ENCODE measurements around the gene SLC16A10.

DNA sequence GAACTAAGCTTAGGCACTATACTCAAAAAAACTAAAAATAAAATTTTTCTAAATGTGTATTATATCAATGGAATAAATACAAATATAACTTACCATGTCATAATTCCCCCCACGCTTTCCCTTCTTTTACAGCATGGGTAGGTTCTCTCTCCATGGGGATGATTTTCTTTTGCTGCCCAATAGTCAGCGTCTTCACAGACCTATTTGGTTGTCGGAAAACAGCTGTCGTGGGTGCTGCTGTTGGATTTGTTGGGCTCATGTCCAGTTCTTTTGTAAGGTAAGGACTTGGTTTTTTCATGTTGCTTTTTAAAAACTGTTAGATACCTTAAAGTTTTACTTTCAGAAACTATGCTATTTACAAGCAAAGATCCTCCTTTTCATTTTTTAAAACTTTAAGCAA is 85.3 kb downstream of the SLC16A10 start:
- TF ChIP-seq TAF1 (IDR thresholded peaks at IDR 0.05; ENCODE audit: borderline replicate concordance, insufficient read depth, low read length): no peak
- TF ChIP-seq, protein P1, sequence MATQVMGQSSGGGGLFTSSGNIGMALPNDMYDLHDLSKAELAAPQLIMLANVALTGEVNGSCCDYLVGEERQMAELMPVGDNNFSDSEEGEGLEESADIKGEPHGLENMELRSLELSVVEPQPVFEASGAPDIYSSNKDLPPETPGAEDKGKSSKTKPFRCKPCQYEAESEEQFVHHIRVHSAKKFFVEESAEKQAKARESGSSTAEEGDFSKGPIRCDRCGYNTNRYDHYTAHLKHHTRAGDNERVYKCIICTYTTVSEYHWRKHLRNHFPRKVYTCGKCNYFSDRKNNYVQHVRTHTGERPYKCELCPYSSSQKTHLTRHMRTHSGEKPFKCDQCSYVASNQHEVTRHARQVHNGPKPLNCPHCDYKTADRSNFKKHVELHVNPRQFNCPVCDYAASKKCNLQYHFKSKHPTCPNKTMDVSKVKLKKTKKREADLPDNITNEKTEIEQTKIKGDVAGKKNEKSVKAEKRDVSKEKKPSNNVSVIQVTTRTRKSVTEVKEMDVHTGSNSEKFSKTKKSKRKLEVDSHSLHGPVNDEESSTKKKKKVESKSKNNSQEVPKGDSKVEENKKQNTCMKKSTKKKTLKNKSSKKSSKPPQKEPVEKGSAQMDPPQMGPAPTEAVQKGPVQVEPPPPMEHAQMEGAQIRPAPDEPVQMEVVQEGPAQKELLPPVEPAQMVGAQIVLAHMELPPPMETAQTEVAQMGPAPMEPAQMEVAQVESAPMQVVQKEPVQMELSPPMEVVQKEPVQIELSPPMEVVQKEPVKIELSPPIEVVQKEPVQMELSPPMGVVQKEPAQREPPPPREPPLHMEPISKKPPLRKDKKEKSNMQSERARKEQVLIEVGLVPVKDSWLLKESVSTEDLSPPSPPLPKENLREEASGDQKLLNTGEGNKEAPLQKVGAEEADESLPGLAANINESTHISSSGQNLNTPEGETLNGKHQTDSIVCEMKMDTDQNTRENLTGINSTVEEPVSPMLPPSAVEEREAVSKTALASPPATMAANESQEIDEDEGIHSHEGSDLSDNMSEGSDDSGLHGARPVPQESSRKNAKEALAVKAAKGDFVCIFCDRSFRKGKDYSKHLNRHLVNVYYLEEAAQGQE (IDR thresholded peaks at IDR 0.05; ENCODE audit: insufficient read depth in 1 of 2, low read depth in 2 of 2, low read length in 2 of 2): no peak
- no peak for TF ChIP-seq POLR2AphosphoS5 (IDR thresholded peaks at IDR 0.05; ENCODE audit: low read depth, low read length)
- no peak for TF ChIP-seq SIN3A (IDR thresholded peaks at IDR 0.05; ENCODE audit: borderline replicate concordance, insufficient read depth, low read length)
